Cardiac fibroblast (primary cell): Measurements from ENCODE around the gene IFT20.

Experiments
- DNase-seq, 2 donors: peaks; one replicate each; pipeline versions ENCODE4 v3.0.0 to v3.0.0-alpha.2; 2010; ENCODE audit warnings: low read depth in 2 of 2
- H3K4me3 ChIP-seq, 2 donors: replicated peaks in 1 of 2; 1 replicate in 1 of 2; 2 replicates in 1 of 2; pipeline ENCODE4 v1.5.1; 2011; ENCODE audit warnings: low read depth in 2 of 2, low read length in 2 of 2, mild to moderate bottlenecking in 2 of 2, moderate library complexity in 1 of 2
- TF ChIP-seq, protein P1 (sequence below): IDR thresholded peaks from one replicate; pipeline ENCODE4 v1.5.1; 2011; ENCODE audit warnings: low read depth, mild to moderate bottlenecking, low read length, inconsistent platforms

The IFT20 gene

DNA sequence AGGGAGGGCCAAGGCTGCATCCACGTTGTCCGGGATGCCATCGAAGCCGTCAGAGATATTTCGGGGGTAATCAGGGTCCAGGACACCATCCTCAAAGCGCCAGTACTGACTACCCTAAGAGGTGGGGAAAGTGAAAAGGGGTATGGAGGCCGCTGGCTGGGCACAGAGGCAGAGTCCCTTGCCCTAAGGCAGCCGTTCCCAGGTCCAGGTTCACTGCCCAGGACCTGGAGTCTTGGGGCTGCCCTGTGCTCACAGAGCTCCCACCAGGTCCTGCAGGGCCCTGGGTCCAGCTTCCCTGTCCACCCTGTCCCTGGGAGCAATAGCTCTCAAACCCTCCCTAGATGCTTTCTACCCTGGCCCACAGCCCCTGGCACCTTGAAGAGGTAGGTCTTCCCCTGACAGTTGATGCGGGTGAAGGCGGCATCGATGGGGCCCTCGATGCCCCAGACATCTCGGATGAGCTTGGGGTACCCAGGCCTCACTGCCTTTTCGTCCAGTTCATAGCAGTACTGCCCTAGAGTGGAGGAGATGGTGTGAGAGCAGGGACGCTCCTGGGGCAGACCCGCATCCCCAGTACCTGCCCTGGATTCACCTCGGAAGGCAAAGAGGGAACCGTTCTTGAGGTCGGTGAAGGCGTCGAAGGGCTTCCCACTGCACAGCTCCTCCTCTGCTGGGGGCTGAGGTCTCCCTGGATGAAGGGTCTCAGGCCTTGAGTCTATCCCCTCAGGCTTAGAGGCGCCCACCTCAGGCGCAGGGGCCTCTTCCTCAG, 33.8 kb upstream of the IFT20 start:
- TF ChIP-seq, protein P1, sequence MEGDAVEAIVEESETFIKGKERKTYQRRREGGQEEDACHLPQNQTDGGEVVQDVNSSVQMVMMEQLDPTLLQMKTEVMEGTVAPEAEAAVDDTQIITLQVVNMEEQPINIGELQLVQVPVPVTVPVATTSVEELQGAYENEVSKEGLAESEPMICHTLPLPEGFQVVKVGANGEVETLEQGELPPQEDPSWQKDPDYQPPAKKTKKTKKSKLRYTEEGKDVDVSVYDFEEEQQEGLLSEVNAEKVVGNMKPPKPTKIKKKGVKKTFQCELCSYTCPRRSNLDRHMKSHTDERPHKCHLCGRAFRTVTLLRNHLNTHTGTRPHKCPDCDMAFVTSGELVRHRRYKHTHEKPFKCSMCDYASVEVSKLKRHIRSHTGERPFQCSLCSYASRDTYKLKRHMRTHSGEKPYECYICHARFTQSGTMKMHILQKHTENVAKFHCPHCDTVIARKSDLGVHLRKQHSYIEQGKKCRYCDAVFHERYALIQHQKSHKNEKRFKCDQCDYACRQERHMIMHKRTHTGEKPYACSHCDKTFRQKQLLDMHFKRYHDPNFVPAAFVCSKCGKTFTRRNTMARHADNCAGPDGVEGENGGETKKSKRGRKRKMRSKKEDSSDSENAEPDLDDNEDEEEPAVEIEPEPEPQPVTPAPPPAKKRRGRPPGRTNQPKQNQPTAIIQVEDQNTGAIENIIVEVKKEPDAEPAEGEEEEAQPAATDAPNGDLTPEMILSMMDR: no peak
- no peak overlapping the region for H3K4me3 ChIP-seq
- DNase-seq: no peak

DNA sequence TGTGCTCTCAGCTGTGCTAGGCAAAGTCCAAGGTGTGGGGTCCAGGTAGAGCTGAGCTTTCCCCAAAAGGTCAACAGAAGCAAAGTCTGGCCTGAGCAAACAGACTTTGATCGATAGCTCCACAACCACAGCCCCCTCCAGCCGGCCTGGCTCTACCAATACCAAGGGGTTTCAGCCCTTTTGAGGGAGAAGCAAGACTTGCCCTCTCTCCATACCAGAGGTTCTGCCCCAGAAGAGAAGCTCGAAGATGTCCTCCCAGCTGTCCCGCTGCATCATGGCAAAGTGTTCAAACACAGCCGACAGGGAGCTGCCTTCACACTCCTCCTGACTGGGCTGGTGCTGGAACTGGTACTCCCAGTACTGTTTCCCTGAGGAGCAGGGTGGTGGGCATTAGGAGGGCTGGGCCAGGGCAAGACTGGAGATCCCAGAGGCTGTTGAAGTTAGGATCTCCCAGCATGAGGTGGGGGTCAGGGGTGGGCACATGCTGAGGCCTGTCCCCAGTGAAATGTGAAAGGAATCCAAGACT, 33.1 kb upstream of the IFT20 start:
- TF ChIP-seq, protein P1: no peak
- no peak overlapping the region for H3K4me3 ChIP-seq
- DNase-seq: no peak

DNA sequence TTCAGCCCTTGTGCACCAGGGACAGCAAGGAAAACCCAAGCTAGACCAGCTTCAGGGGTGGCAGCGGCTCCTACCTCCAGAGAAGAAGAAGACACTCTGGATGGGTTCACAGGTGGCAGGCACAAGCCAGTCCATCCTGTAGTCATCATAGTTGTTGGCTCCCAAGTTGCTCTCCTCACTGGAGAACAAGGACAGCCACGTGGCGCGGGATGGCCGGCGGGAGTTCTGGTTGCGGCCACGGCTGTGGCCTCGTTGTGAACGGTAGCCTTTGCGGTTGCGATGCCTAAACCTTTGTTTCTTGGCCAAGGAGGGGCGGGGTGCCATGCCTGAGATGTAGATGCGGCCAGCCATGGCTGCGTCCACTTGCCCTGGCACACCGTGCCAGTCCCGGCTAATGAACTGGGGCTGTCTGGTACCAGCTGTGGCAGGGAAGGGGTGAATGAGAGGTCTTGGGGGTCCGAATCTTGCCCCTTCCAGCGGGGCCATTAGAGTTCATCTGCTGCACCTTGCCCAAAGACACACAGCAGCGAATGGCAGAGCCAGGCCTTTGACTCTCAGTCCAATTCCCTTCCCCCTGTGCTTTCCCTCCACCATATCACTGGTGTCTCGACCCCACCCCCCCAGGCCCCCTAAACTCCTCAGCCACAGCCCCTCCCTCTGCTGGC, 32.5 kb upstream of the IFT20 start:
- TF ChIP-seq, protein P1: no peak
- no peak overlapping the region for H3K4me3 ChIP-seq

DNA sequence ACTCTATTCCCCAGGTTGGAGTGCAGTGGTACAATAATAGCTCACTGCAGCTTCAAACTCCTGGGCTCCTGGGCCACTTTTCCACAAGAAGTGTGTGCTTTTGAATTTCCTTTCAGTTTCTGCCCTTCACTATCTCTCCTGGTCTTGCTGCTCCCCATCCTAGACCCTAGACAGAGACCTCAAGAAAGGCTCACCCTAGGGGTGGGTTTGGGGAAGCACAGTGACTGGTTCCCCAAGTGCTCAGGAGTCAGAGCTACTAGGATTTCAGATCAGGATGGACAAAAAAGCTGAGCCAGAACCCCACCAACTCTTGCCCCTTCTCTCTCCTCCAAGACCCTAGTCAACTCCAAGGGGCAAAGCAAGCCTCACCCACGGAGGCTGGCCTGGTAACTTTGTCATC, 31.3 kb upstream of the IFT20 start:
- TF ChIP-seq, protein P1: no peak
- H3K4me3 ChIP-seq: no peak overlapping the region
- DNase-seq: no peak

More for the DNA sequence above, 32.5 kb upstream of the IFT20 start:
- DNase-seq: no peak

DNA sequence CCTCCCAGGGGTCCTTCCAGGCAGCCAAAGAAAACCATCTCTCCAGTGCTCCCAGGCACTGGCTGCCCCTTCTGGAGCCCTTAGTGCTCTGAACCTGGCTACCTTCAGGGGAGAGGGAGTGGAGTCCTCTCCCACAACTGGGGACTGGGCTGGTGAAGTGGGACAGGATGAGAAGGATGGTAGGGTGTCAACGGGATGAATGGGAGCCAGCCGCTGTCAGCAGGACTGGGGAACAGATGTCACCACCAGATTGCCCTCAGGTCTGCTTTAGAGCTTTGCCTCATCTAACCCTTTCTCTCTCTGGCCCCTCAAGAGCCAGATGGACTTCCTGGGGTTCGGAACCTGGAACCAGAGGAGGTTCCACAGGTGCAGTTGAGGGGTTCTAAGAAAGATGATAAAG, 30.2 kb upstream of the IFT20 start:
- no peak for DNase-seq
- TF ChIP-seq, protein P1: no peak
- no peak overlapping the region for H3K4me3 ChIP-seq

DNA sequence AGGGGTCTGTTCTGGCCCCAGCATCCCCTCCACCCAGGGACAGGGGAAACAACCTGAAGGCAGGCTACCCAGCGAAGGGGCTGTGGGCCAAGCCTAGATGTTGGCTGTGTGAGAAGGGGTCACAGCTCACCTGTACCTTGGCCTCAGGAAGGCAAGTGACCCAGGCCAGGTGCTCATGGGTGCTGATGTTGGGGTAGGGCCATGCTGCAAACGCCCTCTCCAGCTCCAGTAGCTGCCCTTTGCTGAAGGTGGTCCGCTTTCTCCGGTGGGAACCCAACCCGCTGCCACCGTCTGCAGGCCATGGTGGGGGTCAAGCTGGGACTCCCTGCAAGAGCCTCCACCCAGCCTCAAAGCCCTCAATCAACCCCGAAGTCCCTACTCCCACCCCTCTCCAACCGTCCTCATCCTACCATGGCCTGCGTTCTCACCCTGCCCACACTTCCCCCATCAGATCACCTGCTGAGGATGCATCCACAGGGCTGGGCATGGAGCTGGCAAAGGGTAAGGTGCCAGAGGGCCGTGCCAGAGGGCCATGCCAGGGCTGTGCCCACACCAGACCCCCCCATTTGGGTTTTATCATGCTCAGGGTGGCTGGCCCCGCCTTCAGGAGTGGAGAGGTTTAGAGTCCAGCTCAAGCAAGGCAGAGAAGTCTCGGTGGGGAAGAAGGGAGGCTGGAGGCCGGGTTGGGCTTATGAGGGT, 29.5 kb upstream of the IFT20 start, which contains the start of gene SEBOX:
SEBOX (minus strand) TSS at position 535 of the 699 bp plus-strand sequence; CDS start at position 487, 48 bp downstream.
- TF ChIP-seq, protein P1: no peak
- no peak for DNase-seq
- no peak within 1 kb of the TSS for H3K4me3 ChIP-seq
